ENCODE measurements around the gene ATP6V1B1.

ATP6V1B1 gene

DNA sequence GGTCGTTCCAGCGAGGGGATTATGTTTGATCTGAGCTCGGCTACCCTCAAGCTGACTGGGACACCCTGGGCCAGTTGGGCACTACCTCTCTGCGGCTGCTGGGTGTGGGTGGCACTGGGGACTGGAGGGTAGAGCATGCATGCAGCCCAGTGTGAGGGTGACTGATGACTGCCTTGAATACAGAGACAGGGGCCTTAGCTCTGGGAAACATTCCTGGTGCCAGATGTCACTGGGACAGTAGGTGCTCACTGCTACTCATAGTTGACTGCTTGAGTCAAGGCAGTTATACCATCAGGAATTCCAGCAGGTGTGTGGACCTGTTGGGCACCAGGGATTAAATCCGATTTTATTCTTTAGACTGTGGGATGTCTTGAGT, 33.6 kb upstream of the ATP6V1B1 start:
- DNase-seq: peak in 1 of 2 experiments; percentile 63

DNA sequence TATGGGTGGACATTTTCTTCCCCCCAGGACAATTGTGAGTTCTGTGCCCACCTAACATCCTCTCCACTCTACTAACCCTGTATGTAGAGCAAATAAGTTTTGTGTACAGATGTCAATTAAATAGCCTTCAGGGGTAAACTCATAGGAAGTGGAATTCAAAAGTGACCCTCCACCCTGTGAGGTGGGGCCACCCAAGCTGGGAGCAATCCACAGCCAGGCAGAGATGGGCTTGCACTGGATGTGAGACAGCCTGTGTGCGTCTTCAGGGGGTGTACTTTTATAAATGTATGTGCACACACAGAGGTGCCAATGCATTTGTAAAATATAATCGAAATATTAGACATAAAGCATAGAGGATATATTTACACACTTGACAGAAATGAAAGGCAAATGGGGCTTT, 33.1 kb upstream of the ATP6V1B1 start:
- DNase-seq: no peak

DNA sequence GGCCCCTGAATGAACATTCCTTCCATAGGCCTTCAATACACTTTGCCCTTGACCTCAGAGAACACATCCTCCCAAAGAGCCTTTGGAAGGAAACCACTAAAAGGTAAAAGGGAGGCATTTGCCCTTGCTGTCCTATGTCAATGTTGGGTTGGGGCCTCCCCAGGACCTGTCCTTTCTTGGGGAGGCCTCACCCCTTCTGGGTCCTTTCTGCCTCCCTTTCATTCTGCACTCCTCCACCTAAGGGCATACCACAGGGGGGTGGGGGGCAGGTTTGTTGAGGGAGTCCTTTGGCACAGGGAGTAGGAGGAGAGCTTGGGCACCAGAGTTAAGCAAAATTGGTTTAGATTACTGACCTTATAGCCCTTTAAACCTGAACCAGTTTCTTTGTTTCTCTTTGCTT, 32.5 kb upstream of the ATP6V1B1 start:
- DNase-seq: no peak

DNA sequence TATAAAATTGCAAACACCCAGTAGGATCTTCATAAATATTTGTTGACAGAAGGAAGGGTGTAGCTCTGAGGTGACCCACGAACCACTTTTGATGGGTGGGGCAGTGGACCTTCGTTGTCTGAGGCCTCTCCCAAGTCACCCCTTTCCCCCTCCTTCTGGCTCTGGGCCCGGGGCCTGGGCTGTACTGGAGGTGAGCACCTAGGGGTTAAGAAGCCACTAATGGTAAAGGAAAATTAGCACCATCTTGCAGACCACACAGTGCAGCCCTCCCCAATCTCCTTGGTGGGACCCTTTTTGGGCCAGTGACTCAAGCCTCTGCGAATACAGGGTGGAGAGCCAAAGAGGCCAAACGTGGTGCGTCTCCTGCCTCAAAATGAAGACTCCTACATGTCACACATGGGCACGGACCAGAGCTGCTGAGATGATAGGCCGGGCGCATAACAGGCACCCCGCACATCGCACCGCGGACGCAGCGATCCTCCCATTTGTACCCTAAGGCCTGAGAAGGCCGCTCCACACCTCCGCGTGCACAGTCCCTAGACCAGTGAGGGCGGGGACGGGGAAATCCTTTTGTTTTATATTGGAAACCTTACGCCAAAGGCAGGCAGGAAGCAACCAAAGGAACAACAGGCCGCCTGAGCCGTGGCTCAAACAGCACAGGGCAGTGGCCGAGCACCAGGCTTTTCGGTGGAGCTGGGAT, 31.9 kb upstream of the ATP6V1B1 start:
- no peak for DNase-seq

DNA sequence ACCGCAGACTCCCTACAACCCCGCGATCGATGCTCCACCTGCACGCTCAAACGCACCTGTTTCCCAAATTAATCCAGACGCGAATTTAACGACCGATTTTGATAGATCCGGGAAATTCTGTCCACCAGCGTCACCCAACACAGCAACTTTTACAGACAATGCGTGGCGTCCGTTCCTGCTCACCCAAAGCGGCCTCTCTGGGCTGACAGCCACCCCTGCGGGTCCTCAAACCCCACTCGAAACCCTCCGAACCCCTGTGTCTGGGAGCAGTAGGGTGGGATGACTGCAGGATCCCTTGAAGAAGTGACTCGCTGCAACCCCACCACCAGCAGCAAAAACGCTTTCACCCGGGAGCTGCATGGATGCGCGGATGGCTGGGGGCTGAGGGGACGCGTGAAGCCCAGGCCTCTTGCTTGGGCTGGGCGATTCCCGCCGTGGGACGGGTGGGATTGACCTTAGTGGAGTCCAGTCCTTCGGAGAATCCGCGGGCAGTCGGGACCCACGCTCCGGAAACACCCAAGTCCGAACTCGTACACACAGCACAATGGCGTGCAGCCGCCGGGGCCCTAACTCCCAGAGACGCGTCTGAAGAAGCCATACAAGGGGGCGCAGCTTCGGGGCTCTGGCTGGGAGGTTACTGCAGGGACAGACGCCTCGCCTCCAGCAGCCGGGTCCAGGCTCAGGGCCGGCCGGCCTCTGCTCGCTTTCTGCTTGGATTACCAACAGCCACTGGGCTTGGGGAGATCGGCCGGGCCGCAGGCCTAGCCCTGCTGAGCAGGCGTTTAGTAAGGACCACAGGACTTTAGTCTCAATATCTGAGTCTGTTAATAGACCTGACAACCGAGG, 31.1 kb upstream of the ATP6V1B1 start:
- DNase-seq: no peak

DNA sequence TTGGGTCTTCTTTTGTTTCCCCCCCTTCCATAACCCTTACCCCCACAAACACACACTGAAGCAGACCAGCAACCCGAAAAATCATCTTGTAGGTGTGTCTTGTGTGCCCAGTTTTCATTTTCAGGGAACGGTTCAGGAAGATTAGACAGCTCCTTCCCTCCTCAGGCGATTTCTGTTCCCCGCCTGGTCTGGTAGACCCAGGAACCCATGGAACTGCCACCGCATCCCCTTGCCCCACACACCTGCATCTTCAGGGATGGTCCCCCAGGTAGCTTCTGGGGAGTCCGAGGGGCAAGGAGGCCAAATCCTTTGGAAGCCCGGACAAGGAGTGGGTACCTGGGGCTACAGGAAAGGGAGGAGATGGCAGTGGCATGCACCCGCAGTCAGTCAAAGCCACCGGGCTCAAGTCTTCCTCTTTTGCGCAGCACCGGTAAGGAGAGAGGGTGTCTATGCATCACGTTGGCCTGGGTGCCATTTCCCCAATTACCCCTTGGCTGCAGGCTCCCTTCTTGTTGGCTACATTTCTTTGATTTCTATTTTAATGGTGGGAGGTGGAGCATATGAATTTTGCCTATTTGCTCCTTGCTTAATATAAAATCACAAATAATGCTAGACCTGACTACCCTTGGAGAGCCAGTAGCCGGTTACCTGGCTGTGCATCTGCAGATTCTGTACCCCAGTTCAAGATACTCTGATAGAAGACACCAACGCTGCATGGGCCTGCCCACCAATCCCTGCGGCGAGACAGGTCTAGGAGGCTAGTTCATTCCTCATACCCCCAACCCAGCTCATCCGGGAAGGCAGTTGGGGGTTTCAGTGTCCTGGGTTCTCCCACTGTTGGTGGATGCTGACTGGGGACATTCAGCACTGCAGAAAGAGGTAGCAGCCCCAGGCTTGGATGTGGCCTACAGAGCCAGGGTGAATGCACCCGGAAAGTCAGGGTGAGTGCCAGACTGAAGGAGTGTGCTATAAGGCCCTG, 30.0 kb upstream of the ATP6V1B1 start:
- DNase-seq: no peak

DNA sequence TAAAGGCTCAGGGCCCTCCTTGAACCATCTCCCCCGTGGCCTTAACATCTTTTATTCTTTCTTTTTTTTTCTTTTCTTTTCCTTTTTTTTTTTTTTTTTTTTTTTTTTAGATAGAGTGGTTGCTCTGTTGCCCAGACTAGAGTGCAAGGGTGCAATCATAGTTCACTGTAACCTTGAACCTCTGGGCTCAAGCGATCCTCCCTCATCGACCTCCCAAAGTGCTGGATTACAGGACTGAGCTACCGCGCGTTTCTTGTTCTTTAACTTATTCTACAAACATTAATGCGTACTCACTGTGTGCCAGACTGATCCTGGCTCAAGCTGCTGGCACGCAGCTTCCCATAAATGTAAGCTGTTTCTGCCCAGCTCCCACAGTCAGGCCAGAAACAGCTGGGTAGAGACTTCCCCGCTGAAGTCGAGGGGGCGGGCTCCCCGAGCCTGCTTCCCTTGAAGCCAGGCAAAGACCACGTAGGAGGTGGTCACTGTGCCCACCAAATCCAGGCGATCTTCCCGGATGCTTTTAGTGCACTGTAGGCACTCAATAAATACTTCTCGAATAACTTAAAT, 29.2 kb upstream of the ATP6V1B1 start:
- no peak for DNase-seq

DNA sequence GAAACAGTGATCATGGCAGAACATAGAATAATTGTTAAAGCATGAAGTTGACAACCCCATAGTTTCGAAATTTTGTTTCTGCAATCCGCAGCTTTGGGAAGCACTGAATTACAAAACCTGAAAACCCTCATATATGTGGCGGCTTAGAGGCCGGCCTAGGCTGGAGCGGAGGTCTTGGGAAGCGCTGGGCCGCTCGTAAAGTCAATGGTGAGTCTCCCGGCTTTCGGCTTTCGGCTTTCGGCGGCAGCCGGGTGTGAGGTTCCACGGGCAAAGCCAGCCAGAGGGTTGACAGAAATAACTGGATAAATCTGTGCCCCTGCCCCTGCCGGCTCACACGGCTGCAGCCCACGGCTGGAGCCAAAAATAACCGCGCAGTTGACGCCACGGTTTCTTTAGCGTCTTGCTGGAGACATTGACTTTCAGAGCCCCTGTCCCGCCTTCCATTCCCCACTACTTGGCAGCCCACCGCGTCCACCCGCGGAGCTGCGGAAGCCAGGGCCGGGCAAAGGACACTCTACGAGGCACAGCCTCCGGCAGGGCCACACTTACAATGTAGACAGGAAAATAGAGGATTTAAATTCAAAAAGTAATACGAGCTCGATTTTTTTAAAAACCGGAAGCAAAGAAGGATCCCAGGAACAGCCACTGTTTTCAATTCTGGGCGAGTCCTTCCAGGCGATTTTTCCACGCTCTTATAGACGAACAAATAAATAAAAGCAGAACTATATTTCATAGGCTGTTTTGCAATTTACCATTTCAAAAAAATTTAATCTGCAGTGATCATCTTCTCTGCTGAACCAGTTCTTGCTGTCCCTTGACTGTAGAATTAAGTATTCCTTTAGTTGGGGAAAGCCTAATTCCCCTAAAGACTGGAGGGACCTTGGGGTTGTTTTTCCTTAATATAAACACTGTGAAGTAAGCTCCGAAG, 28.3 kb upstream of the ATP6V1B1 start:
- no peak for DNase-seq

DNA sequence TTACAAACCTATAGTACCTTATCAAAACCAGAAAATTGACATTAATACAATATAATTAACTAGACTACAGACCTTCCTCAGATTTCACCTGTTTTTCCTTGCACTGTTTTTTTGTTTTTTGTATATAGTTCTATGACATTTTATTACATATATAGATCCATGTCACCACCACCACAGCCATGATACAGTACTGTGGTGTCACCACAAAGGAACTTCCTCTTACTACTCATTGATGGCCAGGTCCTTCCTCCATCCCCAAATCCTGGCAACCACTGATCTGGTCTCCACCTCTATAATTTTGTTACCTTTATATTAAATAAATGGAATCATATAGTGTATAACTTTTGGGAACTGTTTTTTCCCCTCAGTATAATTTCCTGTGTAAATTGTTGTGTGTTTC, 19.4 kb upstream of the ATP6V1B1 start:
- DNase-seq: no peak

DNA sequence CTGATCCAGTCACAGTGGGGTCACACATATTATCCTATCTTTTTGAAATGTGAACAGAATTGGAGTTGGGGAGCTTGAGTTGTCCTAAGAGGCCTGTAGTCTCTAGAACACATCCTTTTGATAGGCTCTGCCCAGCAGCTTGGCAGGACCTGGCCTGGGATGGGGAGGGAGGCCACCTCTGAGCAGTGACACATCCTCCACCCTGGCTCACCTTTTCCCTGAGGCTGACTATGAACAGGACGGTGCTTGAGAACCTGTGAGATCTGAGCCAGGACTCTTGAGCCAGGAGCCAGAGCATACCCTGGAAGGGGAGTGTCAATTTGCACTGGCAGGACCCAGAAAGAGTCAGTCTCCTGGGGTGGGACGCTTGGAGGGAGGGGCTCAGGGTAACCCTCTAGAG, 17.7 kb upstream of the ATP6V1B1 start:
- DNase-seq: no peak

DNA sequence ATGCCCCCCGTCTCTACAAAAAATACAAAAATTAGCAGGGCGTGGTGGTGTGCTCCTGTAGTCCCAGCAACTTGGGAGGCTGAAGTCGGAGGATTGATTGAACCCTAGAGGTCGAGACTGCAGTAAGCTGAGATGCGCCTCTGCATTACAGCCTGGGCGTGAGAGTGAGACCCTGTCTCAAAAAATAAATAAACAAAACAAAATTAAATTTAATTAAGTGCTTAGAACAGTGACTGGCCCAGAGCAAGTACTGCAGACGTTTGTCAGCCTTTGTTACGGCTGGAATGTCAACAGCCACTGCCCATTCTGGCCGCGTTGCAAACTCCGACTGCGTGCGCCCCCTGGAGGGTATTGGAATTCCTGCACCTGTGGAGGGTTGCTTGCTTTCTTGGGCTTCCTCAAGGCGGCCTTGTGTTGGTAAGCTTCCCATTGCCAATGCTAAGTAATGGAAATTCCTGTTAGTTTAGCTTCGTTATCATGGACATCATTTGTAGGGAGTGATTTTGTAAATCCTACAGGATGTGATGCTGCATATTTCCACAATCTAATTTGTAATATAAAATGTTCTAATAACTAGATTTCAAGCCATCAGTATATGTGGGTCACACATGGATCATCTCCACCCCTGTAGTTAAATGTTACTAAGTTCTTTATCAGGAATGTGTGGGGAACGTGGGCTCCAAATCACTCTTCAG, 15.9 kb upstream of the ATP6V1B1 start:
- DNase-seq: peak; percentile 49 to 76

DNA sequence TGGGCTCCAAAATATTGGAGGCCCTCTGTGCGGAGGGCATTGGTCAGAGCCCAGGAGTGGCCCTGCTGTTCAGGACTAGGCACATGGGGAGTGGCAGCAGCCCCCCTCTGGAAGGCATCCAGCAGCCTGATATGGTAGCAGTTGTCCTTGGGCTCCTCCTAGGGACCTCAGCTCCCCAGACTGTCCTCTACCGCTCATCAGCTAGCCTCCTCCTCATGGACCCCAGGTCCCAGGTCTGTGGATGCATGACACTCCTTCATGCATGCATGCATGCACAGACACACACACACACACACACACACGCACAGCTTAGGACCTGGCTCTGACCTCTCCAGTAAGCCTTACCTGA, 15.4 kb upstream of the ATP6V1B1 start:
- DNase-seq: no peak

DNA sequence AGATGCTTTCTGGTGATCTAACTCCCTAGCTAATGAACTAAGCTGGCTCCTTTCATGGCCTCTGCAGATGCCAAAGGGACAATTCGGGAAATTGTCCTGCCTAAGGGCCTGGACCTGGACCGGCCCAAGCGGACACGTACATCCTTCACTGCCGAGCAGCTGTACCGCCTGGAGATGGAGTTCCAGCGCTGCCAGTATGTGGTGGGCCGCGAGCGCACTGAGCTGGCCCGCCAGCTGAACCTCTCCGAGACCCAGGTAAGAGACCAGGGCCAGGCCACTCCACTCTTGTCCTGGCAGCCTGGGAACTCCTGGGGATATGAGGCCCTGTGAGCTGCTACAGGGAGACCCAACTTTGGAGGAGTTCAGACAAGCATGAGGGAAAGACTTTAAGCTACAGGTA, 14.7 kb upstream of the ATP6V1B1 start:
- DNase-seq: no peak

DNA sequence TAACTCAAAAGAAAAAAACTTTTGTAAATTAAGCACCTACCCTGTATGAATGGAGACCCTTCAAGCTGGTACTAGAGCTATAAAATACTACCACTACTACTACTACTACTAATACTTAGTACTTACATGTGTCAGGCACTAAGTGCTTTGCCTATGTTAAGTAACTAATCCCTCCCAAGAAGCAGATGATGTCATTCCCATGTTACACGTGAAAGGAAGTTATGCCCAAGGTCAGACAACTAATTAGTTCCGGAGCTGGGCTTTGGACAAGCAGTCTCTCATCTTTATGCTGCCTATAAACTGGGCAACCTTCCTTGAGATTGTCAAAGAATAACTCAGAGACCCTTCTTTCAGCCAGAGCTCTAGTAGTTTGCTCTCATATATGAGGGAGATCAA, 13.9 kb upstream of the ATP6V1B1 start:
- no peak for DNase-seq

DNA sequence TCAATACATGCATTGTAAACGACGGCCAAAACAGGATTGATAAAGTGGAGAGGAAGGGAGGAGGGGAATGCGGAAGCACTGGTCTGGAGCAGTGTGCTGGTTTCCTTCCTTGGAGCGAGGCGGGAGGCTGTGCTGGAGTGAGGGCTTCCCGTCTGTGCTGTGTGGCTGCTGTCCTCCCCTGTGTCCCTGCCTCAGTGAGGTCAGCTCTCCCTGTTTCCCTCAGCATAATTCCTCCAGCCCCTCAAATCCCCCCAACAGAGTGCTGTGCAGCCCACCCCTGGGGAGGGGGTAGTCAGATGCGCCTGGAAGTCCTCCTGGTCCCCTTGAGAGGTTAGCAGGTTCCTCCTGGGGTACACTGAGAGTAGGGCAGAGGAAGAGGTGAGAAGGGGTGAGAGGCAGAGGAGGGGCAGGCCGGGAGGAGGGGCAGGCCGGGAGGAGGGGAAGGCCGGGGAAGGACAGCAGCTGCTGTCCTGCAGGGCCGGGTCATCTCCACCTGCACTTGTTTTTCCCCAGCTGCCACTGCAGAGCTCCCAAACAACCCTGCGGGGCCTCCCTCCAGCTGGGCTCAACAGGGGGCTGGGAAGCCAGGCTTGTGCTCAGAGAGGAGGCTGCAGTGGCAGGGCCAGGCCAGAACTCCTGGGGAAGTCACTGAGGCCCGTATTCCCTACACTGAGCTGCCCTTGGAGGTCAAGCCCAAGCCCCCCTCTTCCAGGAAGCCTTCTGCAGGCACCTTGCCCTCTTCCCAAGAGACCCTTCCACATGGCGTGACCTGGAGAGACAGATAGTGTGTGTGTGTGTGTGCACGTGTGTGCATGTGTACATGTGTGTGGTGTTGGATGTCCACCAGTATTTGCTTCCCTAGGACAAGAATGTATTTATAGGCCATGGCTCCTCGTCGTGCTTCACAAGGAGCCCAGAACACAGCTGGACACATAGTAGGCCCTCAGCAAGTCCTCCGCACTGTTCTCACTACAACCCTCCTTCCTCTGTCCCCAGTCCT, 13.2 kb upstream of the ATP6V1B1 start:
- no peak for DNase-seq

DNA sequence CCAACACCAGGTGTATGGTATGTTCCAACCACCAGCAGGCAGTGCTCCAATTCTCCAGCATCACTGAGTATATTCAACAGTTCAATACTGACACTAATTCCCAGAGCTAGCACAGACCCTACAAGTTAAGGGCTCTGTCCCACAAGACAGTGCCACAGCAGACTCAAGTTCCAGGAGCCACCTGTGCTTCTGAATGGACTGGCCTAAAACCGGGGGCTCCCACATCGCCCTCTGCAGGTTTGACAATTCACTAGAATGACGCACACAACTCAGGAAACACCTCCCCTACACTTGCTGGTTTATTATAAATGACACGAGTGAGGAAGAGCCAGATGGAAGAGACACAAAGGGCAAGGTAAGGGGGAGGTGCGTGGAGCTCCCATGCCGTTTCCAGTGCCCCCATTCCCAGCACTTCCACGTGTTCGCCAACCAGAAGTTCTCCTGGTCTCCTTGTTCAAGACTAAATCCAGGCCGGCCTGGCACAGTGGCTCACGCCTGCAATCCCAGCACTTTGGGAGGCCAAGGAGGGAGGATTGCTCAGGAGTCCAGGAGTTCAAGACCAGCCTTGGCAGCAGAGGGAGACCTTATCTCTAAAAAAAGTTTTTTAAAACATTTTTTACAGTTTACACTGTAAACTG, 12.2 kb upstream of the ATP6V1B1 start:
- peak in 1 of 2 experiments; percentile 35 for DNase-seq

DNA sequence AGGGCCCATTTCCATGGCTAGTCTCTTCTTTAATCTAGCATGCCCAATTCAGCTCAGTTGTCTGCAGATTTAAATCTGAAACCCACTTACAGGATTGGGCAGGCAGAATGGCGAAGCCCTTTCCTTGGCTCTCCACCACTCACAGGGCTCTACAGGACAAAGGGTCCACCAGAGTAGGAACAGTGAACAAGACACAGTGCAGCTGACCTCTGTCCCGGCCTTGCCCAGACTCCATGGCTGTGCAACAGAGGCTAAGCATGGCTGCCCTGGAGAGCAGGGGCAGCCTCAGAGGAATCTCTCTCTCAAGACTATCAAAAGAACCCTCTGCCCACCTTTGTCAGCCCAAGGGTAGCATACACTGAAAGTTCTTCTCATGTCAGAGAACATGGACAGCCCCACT, 9.7 kb upstream of the ATP6V1B1 start:
- no peak for DNase-seq

DNA sequence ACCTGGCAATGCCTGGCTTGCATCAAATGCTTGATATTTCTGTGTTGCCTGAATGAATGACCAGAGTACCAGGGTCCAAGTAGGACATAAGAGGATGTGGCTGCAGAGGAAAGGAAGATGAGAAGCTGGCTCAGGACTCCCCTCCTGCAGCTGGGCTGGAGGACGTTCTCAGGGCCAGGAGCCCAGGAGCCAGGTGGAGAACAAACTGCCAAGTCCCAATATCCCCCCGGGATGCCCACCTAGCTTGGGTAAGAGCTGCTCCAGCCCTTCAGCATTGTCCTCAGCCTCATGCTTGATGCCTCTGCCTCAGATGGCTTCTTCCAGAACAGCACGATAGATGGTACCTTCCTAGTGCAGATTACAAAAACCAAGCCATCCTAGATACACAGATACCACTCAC, 8.6 kb upstream of the ATP6V1B1 start:
- no peak for DNase-seq

DNA sequence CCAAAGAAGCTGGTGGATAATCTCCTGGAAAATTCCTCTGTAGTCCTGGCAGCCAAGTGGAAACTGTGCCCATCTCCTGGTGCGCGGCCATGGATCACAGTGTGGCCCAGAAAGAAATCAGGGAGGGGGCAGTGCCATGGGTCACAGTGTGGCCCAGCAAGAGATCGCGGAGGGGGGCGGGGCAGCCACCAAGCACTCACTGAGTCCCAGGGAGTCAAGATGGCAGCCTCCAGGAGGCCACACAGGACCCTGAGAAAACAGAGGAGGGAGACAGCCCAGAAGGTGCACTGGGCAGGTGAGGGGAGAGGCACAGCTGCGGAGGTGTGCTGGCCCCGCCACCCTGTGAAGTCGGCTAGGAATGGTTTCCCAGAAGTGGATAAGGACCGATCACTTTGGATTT, 8.1 kb upstream of the ATP6V1B1 start:
- DNase-seq: no peak

DNA sequence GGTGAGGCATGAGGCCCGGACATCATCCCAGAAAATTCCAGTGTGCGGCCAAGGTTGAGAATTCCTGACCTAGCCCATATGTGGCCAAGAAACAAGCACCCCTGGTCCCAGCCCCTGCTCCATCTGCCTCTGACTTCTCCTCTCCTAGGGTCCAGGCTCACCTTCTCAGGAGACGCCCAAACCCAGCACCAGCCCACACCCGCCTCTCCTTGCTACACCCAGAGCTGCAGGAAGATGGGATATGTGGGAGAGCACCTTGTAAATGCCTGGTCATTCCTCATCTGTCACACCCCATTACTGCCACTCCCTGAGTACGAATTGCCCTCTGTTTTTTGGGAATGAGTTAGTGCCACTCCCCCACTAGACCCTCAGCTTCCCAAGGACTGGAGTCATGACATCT, 7.3 kb upstream of the ATP6V1B1 start:
- DNase-seq: no peak
